Stimulated activated CD8-positive, alpha-beta memory T cell treated with anti-CD3 and anti-CD28 coated beads, Interleukin-15, amount 100 ng/mL, for 48 hours (primary cell): ENCODE measurements around the gene GPC1.

Experiments used
- DNase-seq, 2 donors: peaks; one replicate each; pipeline ENCODE4 v3.0.0-alpha.2; 2020; ENCODE audit warnings: low read depth in 2 of 2

The GPC1 gene

GRCh38 chr2:240499309-240500301 lies 64.1 kb downstream of the GPC1 start:
- no peak for DNase-seq

- DNase-seq = no peak
Measured at GRCh38 chr2:240500561-240501423, 65.3 kb downstream of the GPC1 start.

DNA sequence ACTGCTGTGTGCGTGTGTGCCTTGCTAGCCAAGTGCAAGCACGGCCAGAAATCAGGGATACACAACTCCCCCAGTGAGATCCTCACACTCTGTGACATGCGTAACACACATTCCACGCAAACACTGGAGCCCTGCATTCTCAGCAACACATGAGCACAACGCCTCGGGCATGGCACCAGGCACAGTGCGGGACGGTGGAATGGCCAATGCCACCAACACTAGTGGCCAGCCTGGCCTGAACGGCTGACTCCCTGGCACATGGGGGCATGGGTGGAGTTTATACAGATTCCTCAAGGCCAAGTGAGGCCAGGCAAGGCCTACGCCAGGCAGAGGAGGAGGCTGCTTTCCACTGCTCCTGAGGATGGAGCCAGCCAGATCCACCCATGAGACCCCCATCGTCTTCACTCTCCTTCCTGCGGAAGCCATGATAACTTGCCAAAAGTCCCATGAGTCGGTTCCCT lies 66.1 kb downstream of the GPC1 start:
- no peak for DNase-seq

GRCh38 chr2:240502059-240502429 lies 66.6 kb downstream of the GPC1 start:
- DNase-seq = no peak

- DNase-seq = no peak
Measured at GRCh38 chr2:240502430-240503121, 67.1 kb downstream of the GPC1 start.

DNA sequence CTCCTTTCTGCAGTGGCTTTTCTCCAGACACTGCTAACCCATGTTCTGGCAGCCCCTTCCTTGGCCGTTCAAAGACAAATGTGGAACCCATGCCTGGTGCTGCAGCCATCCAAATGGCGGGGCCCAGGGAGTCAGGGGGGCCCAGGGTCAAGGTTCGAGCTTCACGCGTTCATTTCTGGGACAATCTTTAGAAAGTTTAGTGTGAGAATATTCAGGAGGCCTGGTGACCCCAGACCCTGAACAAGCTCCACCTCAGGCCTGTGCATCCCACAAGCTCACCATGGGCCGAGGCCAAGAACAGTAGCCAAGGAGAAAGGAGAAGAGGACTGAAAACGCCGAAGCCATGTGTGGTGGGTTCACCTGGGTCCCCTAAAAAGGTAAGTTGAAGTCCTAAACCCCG lies 67.9 kb downstream of the GPC1 start:
- no peak for DNase-seq

DNA sequence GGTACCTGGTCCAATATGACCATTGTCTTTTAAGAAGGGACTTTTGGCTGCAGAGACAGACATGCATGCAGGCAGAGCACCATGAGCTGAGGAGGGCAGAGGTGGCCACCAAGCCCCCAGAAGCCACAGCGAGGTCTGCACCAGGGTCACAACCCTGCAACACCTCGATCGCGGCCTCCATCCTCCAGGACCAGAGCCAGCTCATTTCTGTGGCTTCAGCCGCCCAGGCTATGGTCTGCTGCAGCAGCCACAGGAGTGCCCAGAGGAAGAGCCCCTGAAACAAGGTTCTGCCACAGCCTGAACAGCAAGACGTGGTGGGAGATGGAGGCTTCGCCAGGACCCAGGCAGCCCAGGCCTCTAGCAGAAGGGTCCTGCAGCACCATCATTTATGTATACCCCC lies 68.4 kb downstream of the GPC1 start:
- no peak for DNase-seq

- no peak for DNase-seq
Measured at GRCh38 chr2:240505910-240506309, 70.4 kb downstream of the GPC1 start.

DNA sequence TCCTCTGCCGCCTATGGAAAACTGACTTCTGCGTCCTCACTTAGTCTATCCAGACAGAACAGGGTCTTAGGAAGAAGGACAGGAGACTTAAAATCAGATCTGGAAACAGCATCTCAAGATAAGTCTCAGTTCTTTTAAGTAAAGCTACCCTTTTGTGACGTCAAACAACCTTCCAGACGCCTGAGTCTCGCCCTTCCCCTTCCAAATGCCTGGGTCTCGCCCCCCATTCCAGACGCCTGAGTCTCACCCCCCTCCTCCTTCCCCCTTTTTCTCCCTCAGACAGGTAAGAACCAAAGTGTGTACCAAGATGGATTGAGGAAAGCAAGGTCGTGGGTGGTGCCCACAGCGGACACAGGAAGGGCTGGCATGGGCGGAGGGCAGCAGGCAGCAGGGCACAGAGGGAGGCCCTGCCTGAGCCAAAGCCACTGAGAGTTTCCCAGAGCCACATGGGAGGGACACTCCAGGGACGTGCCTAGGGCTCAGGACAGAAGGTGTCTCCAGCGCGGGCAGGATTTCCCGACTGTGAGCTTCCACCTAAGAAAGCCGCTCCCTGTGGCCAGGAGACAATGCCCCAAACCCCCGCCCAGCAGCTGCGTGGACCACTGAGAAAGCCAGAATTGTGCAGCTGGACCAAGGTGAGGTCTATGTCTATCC lies 71.1 kb downstream of the GPC1 start:
- DNase-seq = no peak

DNA sequence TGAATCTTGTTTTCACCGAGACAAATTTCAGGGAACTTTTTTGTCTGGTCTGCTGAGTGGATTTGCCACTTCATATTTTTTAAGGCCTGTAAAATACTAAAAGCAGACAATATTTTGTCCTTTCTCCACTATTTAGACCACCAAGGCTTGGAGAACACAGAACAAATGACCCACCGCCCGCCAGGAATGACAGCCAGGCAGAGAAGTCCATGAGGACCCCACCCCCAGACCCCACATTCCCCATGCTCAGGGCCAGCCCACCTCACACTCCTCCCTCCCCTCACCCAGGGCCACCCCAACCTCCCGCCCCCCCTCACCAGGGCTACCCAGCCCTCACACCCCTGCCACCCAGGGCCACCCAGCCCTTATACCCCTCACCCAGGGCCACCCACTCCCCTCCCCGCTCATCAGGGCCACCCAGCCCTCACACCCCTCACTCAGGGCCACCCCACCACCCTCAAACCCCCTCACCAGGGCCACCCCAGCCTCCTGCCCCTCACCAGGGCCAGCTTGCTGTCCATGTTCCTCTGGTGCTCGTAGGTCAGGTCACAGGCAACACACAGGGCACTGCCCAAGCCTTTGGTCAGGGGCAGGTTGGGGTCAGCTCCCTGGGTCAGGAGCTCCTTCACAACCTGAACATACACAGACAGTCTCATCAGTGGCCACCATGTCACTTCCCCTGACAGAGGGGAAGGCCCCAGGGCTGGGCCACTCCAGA lies 71.8 kb downstream of the GPC1 start:
- DNase-seq = no peak

DNA sequence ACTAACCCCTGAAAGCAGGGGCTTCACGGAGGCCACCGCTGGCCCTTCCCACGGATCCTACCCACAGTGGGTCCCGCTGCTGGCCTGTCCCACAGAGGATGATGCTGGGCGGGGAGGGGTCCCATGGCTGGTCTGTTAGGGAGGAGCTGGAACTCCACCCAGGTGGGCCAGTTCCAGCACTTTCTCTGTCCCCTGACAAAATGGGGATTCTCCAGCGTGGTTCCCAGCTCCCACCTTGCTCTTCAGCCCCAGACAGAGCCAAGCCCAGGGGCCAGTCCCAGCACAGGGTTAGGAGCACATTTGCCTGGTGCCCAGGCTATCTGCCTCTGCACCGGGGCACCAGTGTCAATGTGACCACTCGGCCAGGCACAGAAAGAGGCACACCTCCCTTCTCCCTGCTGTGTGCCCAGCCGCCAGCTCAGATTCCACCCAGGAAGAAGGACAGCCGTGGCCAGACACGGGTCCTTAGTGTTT lies 72.4 kb downstream of the GPC1 start:
- DNase-seq = no peak

DNA sequence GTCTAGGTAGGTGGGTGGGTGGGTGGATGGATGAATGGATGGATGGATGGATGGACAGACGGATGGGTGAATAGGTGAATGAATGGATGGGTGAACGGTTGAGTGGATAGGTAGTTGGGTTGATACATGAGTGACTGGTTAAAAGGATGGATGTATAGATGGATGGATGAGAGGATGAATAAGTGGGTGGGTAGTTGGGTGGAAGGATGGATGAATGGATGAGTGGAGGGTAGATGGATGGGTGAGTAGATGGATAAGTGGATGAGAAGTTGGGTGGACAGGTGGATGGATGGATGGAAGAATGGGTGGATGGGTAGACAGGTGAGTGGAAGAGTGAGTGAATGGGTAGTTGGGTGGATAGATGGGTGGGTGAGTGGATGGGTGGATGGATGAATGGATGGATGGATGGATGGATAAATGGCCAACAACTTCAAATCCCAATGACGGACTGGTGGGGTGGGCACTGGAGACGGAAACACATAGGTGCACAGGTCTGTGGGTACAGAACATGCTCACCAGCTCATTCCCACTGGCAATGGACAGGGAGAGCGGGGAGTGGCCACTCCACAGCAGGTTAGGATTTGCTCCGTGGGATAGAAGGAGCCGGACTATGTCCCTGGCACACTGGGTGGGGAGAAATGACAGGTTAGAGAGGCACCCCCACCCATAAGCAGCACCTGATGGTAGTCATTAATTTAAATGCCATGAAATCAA lies 73.5 kb downstream of the GPC1 start:
- no peak for DNase-seq

DNA sequence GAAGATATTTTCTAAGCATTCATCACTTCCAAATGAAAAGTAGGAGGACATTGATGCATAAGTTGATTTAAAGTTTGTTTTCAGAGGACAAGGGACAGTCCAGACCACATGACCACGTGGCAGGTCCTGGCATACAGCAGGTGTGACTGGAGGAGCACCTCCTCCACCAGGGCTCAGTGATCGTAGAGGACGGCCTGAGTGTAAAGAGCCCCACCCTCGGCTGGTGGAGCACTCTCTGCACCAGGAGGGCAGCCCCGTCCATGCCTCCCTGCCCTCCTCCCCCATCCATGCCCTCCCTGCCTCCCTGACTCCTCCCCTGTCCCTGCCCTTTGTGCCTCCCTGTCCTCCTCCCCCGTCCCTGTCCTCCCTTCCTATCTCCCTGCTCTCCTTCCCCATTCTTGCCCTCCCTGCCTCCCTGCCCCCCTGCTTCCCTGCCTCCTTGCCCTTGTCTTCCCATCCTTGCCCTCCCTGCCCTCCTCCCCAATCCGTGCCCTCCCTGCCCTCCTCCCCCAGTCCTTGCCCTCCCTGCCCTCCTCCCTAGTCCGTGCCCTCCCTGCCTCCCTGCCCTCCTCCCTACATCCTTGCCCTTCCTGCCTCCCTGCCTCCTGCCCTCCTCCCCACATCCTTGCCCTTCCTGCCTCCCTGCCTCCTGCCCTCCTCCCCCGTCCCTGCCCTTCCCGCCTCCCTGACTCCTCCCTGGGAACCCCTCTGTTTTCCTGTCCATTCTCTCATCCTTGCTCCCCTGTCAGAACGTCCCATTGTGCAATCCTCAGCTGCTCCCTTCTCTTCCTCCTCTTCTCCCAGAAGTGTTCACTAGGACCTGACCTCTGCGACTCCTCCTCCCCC lies 74.4 kb downstream of the GPC1 start:
- no peak for DNase-seq

GRCh38 chr2:240510513-240511210 lies 75.2 kb downstream of the GPC1 start:
- DNase-seq = no peak

GRCh38 chr2:240511351-240512108 lies 76.1 kb downstream of the GPC1 start:
- no peak for DNase-seq

GRCh38 chr2:240512109-240512485 lies 76.6 kb downstream of the GPC1 start:
- no peak for DNase-seq

GRCh38 chr2:240512666-240513535 lies 77.4 kb downstream of the GPC1 start:
- DNase-seq = no peak
